ENCODE measurements around the gene SEPHS1. TPM values are rescaled to one million over a fixed set of nuclear protein-coding genes. Genes with fewer than 3 reads are reported as not detected.

SEPHS1 gene
- polyA plus RNA-seq, 1 of the 3 experiments (the other 2 are of a cell fraction), result 64.8 TPM

DNA sequence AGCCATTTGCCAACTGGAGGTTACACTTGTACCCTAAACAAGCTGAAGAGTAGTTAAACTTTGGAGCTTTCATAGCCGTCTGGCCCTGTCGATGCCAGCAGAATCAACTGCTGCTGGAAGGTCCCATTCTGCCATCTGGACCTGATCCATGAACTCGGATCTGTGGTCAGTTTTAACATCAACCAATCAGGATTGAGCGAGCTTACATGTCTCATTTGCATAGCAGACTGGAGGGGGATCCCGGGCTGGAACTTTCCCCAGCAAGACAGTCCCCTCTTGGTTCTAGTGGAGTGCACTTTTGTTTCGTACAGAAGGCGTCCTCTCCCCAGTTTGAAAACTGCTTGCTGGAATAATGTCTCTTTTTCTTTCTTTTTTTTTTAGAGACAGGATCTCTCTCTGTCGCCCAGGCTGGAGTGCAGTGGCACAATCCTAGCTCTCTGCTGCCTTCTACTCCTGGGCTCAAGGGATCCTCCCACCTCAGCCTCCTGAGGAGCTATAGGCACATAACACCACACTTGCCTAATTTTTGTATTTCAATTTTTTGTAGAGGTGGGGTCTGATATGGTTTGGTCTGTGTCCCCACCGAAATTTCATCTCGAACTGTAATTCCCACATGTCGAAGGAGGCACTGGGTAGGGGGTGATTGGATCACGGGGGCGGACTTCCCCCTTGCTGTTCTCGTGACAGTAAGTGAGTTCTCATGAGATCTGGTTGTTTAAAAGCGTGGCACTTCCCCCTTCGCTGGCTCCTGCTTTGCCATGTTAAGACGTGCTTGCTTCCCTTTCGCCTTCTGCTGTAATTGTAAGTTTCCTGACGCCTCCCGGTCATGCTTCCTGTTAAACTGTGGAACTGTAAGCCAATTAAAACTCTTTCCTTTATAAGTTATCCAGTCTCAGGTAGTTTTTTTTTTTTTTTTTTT lies 42.8 kb upstream of the SEPHS1 start:
- POLR2A ChIA-PET, result interaction anchor here (0.6 kb wide), 1 partner anchor 15 kb away, joined by 3 read pairs; no protein-coding TSS in a partner anchor

More for the DNA sequence above, 42.8 kb upstream of the SEPHS1 start:
- no peak overlapping the region for H3K27ac ChIP-seq (ENCODE audit: low read depth in 2 of 2, low read length in 1 of 2)
- H3K9me3 ChIP-seq, result no peaks in the 10 kb centered on the region
- 60% methylated on average over 20 of the region's 20 CpGs for WGBS (ENCODE audit: low lambda C conversion rate)
- no peaks in the 10 kb centered on the region for H3F3A ChIP-seq (replicated peaks; ENCODE audit: insufficient read depth)
- no peaks in the 10 kb centered on the region for H4K20me1 ChIP-seq (ENCODE audit: insufficient read depth)
- no peak overlapping the region for H3K9ac ChIP-seq
- H3K4me1 ChIP-seq (ENCODE audit: control insufficient read depth in 1 of 2, insufficient read depth in 2 of 2, low read depth in 1 of 2, low read length in 1 of 2), result no peaks in the 10 kb centered on the region; a peak in 1 of 4 replicates
- no peak overlapping the region for H3K4me2 ChIP-seq
- H3K4me3 ChIP-seq (ENCODE audit: low read depth in 2 of 2, low read length in 1 of 2), result no peak overlapping the region
- CTCF ChIA-PET, result interaction anchor here (0.9 to 1.5 kb wide), 2 partner anchors 19 to 49 kb away, joined by 3 to 5 read pairs; no protein-coding TSS in a partner anchor
- no peaks in the 10 kb centered on the region for H3K36me3 ChIP-seq (replicated peaks in 1 of 2; ENCODE audit: control insufficient read depth in 1 of 2, insufficient read depth in 2 of 2, low read length in 1 of 2)
- peaks cover 7% of the 10 kb centered on the region for H3K27me3 ChIP-seq (ENCODE audit: insufficient read depth)
- H3K79me2 ChIP-seq (ENCODE audit: insufficient read depth), result no peaks in the 10 kb centered on the region
- TF ChIP-seq RXRA (IDR thresholded peaks at IDR 0.05; ENCODE audit: borderline replicate concordance, low read depth) (no peak), RFX5 (IDR thresholded peaks at IDR 0.05; ENCODE audit: low read length) (no peak), YY1 (IDR thresholded peaks at IDR 0.05; ENCODE audit: low read depth) (no peak), TEAD4 (IDR thresholded peaks at IDR 0.05; ENCODE audit: borderline replicate concordance, insufficient read depth) (no peak), POLR2AphosphoS5 (IDR thresholded peaks at IDR 0.05; ENCODE audit: low read depth, low read length) (no peak), GABPA (IDR thresholded peaks at IDR 0.05; ENCODE audit: low read depth) (no peak), ELF1 (IDR thresholded peaks at IDR 0.05) (no peak), EP300 (IDR thresholded peaks at IDR 0.05; ENCODE audit: borderline replicate concordance in 1 of 2, low read depth in 1 of 2, low read length in 1 of 2) (no peak), EZH2phosphoT487 (IDR thresholded peaks at IDR 0.05; ENCODE audit: borderline replicate concordance, low read depth) (no peak), NFIC (IDR thresholded peaks at IDR 0.05; ENCODE audit: borderline replicate concordance) (no peak), SIN3A (IDR thresholded peaks at IDR 0.05; ENCODE audit: borderline replicate concordance, low read depth, low read length) (no peak), RCOR1 (IDR thresholded peaks at IDR 0.05; ENCODE audit: low read length) (no peak), NRF1 (IDR thresholded peaks at IDR 0.05; ENCODE audit: low read depth, low read length) (no peak)
- TF ChIP-seq, protein P1, sequence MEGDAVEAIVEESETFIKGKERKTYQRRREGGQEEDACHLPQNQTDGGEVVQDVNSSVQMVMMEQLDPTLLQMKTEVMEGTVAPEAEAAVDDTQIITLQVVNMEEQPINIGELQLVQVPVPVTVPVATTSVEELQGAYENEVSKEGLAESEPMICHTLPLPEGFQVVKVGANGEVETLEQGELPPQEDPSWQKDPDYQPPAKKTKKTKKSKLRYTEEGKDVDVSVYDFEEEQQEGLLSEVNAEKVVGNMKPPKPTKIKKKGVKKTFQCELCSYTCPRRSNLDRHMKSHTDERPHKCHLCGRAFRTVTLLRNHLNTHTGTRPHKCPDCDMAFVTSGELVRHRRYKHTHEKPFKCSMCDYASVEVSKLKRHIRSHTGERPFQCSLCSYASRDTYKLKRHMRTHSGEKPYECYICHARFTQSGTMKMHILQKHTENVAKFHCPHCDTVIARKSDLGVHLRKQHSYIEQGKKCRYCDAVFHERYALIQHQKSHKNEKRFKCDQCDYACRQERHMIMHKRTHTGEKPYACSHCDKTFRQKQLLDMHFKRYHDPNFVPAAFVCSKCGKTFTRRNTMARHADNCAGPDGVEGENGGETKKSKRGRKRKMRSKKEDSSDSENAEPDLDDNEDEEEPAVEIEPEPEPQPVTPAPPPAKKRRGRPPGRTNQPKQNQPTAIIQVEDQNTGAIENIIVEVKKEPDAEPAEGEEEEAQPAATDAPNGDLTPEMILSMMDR (IDR thresholded peaks at IDR 0.05), result no peak
- TF ChIP-seq, protein P2, sequence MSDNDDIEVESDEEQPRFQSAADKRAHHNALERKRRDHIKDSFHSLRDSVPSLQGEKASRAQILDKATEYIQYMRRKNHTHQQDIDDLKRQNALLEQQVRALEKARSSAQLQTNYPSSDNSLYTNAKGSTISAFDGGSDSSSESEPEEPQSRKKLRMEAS (IDR thresholded peaks at IDR 0.05; ENCODE audit: low read depth), result no peak
- TF ChIP-seq, protein P3, sequence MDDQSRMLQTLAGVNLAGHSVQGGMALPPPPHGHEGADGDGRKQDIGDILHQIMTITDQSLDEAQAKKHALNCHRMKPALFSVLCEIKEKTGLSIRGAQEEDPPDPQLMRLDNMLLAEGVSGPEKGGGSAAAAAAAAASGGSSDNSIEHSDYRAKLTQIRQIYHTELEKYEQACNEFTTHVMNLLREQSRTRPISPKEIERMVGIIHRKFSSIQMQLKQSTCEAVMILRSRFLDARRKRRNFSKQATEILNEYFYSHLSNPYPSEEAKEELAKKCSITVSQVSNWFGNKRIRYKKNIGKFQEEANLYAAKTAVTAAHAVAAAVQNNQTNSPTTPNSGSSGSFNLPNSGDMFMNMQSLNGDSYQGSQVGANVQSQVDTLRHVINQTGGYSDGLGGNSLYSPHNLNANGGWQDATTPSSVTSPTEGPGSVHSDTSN (IDR thresholded peaks at IDR 0.05), result no peak
- no peak overlapping the region for H2AFZ ChIP-seq (ENCODE audit: low read depth)
- peak; percentile 21 for DNase-seq
- H3K9me2 ChIP-seq, result no peaks in the 10 kb centered on the region

Data from SK-N-SH (cell line).